HG03565 (cell line): Measurements from ENCODE around the gene TNIP1.

Source experiments
- ATAC-seq: cut with Tn5 transposase; IDR thresholded peaks from one replicate; pipeline ENCODE4 v1.9.1; 2021; ENCODE audit warnings: mild to moderate bottlenecking, moderate library complexity; ENCODE audit not compliant: unreplicated experiment

The TNIP1 gene

DNA sequence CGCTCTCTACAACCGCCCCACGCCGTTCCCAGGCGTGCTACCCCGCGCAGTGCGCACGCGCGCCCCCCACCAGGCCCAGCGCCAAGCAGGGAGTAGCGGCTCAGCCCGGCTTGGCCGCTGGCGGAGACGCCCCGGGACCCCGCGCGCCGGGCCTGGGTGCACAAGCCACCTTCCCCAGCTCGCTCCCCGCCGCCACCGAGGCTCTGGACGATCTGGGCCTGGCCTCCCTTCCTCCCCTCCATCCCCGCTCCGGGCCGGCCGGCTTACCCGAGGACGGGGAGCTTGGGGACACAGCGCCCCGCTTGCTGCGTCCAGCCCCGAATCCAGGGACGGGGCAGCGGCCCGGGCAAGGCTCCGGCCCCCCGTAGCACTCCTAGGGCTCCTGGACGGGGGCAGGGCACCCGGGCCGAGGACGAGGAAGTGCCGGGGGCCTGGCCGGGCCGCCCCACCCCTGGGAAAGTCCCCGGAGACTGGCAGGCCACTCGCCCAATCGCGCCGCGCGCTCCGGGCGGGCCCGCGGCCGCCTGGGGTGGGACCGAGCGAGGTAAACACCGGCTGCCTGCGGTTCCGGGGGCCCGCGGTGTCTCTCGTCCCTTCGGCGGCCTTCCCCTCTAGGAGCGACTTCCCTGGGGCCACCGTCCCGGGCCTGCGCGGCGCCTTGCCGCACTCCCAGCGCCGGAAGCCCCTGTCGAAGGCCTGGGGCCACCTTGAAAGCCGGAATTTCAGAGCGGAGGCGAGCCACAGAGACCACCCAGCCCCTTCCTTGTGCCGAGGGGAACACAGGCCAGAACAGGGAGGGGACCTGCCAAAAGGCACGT lies at the start of gene TNIP1:
TNIP1 (minus strand) TSS at position 422 of the 818 bp plus-strand sequence. CDS start 15,939 bp downstream, outside the sequence.
- peak; percentile 66 for ATAC-seq

- no peak for ATAC-seq
Observed at GRCh38 chr5:151130235-151130921, 49.5 kb upstream of the TNIP1 start.

GRCh38 chr5:151128817-151129216 lies 48.0 kb upstream of the TNIP1 start:
- no peak for ATAC-seq

GRCh38 chr5:151127926-151128325 lies 47.1 kb upstream of the TNIP1 start:
- ATAC-seq: no peak

- ATAC-seq: peak; percentile 28
Observed at GRCh38 chr5:151126199-151126645, 45.4 kb upstream of the TNIP1 start.

- no peak for ATAC-seq
Observed at GRCh38 chr5:151125421-151125820, 44.6 kb upstream of the TNIP1 start.

DNA sequence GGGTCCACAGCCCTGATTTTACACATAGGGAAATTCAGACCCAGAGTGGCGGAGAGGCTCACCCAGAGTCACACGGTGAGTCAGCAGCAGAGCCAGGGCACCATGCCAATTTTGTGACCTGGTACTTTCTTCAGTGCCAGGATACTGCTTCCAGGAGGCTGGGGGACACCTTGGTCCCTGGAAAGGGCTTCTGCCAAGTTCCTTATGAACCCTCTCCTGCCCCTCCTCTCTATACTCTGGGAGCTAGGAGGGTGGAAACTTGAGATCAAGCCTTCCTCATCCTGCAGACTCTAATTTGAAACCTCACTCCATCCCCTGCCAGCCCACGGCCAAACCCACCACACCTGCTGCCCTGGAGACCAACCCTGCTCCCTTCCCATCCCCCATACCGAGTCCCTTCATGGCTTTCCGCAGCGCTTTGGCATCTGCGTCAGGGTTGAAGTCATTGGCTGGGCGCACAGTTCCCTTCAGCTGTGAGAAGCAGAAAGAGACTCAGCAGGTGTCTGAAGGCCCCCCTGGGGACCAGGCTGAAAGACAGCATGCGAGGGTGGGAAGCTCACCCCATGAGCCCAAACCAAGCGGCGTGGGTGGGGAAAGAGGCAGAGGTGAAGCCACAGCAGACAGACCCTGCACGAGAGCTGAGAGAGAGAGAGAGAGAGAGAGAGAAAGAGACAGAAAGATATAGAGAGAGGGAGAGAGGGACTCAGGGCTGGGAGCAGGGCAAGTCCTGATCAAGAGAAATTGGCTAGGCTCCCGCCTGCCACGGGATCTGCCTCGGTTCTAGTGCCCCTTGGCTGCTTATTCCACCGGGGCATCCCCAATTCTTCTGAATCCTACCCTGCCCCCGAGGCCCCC lies 43.3 kb upstream of the TNIP1 start:
- ATAC-seq: peak; percentile 80

GRCh38 chr5:151122828-151123227 lies 42.0 kb upstream of the TNIP1 start:
- ATAC-seq: no peak

DNA sequence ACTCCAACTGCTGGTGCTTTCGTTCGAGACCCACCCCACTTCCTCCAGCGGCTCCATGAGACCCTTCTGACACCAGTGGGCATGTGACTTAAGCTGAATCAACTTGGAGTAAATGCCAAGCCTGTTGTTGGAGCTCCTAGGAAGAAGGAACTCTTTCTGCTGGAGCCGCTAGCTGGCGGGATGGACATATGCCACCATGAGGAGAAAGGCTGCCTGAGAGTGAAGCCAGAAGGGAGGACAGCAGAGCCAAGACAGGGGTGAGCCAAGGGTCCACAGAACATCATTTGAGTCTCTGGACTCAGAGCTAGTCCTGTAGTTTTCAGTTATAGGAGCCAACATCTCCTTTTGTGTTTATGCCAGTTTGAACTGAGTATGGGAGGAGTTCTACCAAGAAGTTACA lies 40.8 kb upstream of the TNIP1 start:
- no peak for ATAC-seq

DNA sequence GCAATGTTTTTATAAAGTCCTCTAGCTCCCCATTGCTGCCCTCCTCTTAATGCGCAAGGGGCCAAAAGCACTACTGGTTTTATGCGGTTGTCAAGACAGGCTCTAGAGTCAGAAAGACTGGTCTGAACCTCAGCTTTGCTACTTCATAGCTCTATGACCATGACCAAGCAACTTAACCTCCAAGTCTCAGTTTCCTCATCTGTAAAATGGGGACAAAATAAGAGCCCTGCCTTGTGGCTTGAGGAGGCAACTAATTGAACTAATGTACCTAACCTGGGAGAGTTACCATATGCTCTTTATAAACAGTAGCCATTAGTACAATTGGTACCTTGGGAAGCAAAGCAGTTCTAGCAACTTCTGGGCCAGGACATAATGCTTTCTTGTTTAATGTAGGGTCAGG lies 40.3 kb upstream of the TNIP1 start:
- ATAC-seq: no peak

GRCh38 chr5:151118913-151119575 lies 38.2 kb upstream of the TNIP1 start:
- ATAC-seq: no peak

DNA sequence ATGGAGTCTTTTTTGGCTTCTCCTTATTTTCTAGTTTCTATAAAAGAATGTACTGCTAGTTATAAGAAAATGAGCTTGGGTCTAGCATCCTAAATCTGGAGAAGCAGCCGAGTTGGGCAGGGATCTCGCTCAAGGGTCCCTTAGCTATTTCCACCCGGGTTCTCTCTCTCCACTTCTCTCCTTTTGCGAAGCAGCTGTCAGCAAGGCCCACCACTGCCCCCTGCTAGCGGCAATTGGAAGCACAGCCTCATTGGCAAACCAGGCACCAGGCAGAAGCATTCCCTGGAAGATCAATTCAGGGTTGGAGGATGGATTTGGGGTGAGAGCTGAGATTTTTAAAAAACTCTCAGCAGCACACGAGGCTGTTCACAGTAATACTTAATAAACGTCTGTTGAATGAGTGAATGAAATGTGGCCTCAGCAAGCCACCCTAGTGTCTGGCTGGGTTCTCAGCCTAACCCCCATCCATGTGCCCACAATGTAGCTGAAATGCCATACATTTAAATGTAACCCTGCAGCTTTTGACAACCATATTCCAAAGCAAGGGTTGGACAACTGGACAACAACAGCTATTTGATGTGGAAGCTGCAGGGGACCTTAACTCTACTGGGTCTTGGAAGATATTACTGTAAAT lies 34.6 kb upstream of the TNIP1 start:
- ATAC-seq: no peak

GRCh38 chr5:151113651-151114050 lies 32.8 kb upstream of the TNIP1 start:
- no peak for ATAC-seq

- ATAC-seq: no peak
Observed at GRCh38 chr5:151110992-151111391, 30.2 kb upstream of the TNIP1 start.

GRCh38 chr5:151110122-151110681 lies 29.4 kb upstream of the TNIP1 start:
- ATAC-seq: peak; percentile 33

DNA sequence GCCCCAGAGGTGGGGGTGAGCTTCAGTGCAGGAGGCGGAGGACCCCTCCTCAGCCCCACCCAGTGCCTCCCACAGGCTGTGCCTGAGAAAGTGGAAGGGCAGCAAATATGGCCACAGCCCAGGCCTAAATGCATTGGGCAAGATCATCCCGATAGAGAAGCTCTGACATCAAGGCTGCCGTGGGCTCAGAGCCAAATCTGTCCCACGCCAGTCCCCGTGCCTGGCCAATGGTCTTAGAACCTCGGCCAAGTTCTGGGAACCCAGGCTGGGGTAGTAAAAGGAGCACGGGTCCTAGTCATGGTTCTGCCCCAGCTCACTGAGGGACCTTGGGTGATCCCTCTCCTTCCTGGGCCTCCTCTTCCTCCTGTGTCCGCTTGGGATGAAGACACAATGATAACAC lies 27.7 kb upstream of the TNIP1 start:
- ATAC-seq: no peak

- no peak for ATAC-seq
Observed at GRCh38 chr5:151107738-151108520, 27.1 kb upstream of the TNIP1 start.

DNA sequence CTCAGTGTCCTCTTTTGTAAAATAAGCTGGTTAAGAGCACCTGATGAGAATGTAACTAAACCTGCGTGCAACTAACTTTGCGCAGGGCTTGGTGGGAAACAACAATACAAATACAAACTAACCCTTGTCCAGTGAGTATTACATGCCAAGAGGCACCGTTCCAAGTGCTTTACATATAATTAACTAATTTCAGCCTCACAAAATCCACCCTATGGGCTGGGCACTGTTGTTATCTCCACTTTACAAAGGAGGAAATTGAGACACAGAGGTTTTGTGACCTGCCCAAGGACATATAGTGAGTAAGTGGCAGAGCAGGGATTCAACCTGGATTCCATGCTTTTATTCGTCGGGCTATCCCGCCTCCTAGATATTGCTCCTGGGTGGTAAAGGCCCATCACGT lies 26.2 kb upstream of the TNIP1 start:
- no peak for ATAC-seq

DNA sequence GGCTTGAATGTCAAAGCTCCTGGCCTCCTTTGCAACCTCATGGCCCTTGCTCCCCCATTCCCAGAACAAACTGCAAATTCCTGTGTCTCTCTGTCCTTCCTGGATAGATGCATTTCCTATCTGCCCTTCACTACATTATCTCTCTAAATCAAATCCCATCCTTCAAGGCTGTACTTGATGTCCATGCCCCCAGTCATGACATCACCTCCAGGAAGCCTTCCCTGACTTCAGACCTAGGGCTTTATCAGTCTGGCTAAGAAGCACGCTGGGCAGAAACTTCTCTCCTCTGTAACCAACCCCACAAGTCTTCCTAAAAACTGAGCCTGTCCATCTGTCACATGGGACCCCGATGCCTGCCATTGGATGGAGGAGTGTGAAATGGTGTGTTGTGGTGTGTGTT lies 25.7 kb upstream of the TNIP1 start:
- ATAC-seq: no peak
